Peyer's patch (tissue), 4 donors: ENCODE measurements around the gene STK24. TPM values are rescaled to one million over a fixed set of nuclear protein-coding genes. Genes with fewer than 3 reads are reported as not detected.

ENCODE experiments used
- DNase-seq, 3 donors: peaks; one replicate each; pipeline ENCODE4 v3.0.0-alpha.2; 2017 to 2019
- H3K27ac ChIP-seq, 4 donors: fragments of 200-600 bp; sonication (generic); one replicate each; pipeline ENCODE4 v1.5.1; 2016 to 2019
- H3K27me3 ChIP-seq, 2 donors: fragments of 200-600 bp; sonication (generic); one replicate each; pipeline ENCODE4 v1.5.1; 2019
- H3K36me3 ChIP-seq, 3 donors: fragments of 200-600 bp; sonication (generic); one replicate each; pipeline ENCODE4 v1.5.1; 2016 to 2019
- H3K4me1 ChIP-seq, 4 donors: fragments of 200-600 bp; sonication (generic); one replicate each; pipeline ENCODE4 v1.5.1; 2016 to 2019
- H3K4me3 ChIP-seq, 4 donors: fragments of 200-600 bp; sonication (generic); 1 replicate in 3 of 4; 2 replicates in 1 of 4; pipeline ENCODE4 v1.5.1; 2016 to 2019; ENCODE audit warnings: mild to moderate bottlenecking in 1 of 4
- H3K9me3 ChIP-seq, 4 donors: fragments of 200-600 bp; sonication (generic); one replicate each; pipeline ENCODE4 v1.5.1; 2016 to 2019; ENCODE audit warnings: mild to moderate bottlenecking in 1 of 4
- CTCF ChIP-seq, 6 experiments: fragments of 450-650 bp in 4 of 6; fragments of 200-600 bp in 2 of 6; sonication (generic) in 1 of 6; IDR thresholded peaks; one replicate each; pipeline ENCODE4 v1.5.1; 2017 to 2019; ENCODE audit warnings: antibody characterized with exemption in 6 of 6, mild to moderate bottlenecking in 3 of 6, moderate library complexity in 1 of 6
- POLR2A ChIP-seq, 2 donors: fragments of 450-650 bp; IDR thresholded peaks; one replicate each; pipeline ENCODE4 v1.5.1; 2017; ENCODE audit warnings: antibody characterized with exemption in 2 of 2, mild to moderate bottlenecking in 2 of 2, moderate library complexity in 2 of 2
- total RNA-seq, 4 donors: library from RNA; depleted of rRNA; stranded (reverse); fragments of >200 nt; gene quantifications; one replicate each; pipeline ENCODE4 v1.1.0, GENCODE V29; 2016

The STK24 gene
- total RNA-seq, 4 donors from 2014 or later, result 84.2 to 137 (median 119) TPM

- H3K27me3 ChIP-seq, result no peaks in the 10 kb centered on the region
- no peak overlapping the region for H3K27ac ChIP-seq
- H3K9me3 ChIP-seq, result no peaks in the 10 kb centered on the region
- H3K36me3 ChIP-seq, result peaks cover 0 to 53% (median 4%) of the 10 kb centered on the region in 3 donors
- H3K4me3 ChIP-seq, result no peak overlapping the region
- peaks cover 0 to 22% (median 5%) of the 10 kb centered on the region in 4 donors for H3K4me1 ChIP-seq
- peak in 1 of 3 donors; percentile 72 for DNase-seq
- TF ChIP-seq CTCF (IDR thresholded peaks at IDR 0.05) (peak in 3 of 6 experiments; percentile 10 to 32 (median 13)), POLR2A (IDR thresholded peaks at IDR 0.05) (no peak)
Observed at GRCh38 chr13:98447881-98448641, 128.8 kb downstream of the STK24 start.

DNA sequence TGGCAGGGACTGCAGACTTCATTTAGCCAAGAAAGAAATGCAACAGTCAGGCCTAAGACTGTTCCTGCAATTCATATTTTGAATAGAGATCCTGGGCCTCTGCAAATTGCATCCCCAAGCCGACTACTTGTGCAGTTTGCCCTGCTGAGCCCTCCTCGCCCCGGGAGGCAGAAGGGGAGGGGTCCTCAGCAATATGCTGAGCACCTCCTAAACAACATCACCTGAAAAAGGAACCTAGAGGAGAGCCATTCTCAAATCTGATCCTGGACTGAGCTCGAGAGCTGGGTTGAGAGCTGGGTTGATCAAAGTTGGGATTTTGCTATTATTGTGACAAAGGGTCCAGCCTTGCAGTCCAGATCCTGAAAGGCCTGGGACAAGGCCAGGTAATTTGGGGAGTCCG, 129.8 kb downstream of the STK24 start:
- H3K27me3 ChIP-seq, result no peaks in the 10 kb centered on the region
- peaks cover 0 to 44% (median 4%) of the 10 kb centered on the region in 3 donors for H3K36me3 ChIP-seq
- H3K27ac ChIP-seq, result no peak overlapping the region
- DNase-seq, result no peak
- H3K9me3 ChIP-seq, result no peaks in the 10 kb centered on the region
- peaks cover 0 to 22% (median 5%) of the 10 kb centered on the region in 4 donors for H3K4me1 ChIP-seq
- TF ChIP-seq POLR2A (IDR thresholded peaks at IDR 0.05) (no peak), CTCF (IDR thresholded peaks at IDR 0.05) (no peak)
- no peak overlapping the region for H3K4me3 ChIP-seq

- TF ChIP-seq POLR2A (IDR thresholded peaks at IDR 0.05), result no peak
- no peak for TF ChIP-seq CTCF (IDR thresholded peaks at IDR 0.05)
- no peaks in the 10 kb centered on the region for H3K9me3 ChIP-seq
- no peak for DNase-seq
- no peaks in the 10 kb centered on the region for H3K27me3 ChIP-seq
- peaks cover 0 to 36% (median 4%) of the 10 kb centered on the region in 3 donors for H3K36me3 ChIP-seq
- peaks cover 0 to 22% (median 5%) of the 10 kb centered on the region in 4 donors for H3K4me1 ChIP-seq
- H3K27ac ChIP-seq, result peak overlapping the region in 1 of 4 donors; percentile 67
- H3K4me3 ChIP-seq, result no peak overlapping the region
Observed at GRCh38 chr13:98446234-98446621, 130.7 kb downstream of the STK24 start.

DNA sequence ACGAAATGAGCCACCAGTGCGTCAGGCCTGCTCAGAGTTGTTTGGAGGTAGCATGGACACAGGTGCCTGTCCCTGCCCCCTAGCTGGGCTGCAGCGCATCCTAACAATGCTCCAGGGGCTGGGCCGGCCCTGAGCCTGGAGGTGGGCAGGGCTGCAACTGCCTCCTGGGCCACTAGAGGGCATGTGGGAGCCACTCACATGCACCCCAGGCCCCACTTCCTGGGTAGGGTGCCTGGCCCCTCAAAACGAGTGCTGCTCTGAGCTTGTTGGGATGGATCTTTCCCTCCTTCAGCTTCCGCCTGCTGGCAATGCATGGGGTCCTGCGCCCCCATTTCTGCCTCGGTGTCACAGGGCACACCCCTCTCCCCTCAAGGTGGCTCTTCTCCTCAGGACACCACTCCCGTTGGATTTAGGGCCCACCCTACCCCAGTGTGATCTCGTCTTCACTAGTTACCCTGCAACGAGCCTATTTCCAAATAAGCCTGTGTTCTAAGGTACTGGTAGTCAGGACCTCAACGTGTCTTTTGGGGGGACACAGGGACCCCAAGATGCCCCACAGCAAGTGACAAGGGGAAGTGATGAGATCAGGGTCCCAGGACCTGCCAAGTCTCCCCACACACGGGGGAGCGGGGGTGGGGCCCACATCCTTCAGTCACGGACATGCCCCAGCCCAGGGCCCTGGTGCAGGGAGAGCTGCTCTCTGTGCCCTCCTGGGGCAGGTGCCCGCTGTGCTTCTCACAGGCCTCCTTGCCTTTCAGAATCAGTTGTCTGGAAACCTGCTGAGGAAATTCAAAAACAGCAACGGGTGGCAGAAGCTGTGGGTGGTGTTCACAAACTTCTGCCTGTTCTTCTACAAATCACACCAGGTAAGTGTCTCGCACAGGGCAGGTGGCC, 131.3 kb downstream of the STK24 start:
- Histone ChIP-seq H3K27ac (peak overlapping the region; percentile 13 to 67 (median 39)), H3K36me3 (peaks cover 0 to 43% (median 4%) of the 10 kb centered on the region in 3 donors), H3K4me3 (peak overlapping the region in 1 of 4 donors; percentile 9), H3K4me1 (peaks cover 0 to 16% (median 5%) of the 10 kb centered on the region in 4 donors), H3K9me3 (no peaks in the 10 kb centered on the region), H3K27me3 (no peaks in the 10 kb centered on the region)
- DNase-seq, result peak; percentile 79 to 91 (median 85)
- TF ChIP-seq POLR2A (IDR thresholded peaks at IDR 0.05) (peak in 1 of 2 donors; percentile 14), CTCF (IDR thresholded peaks at IDR 0.05) (peak; percentile 93 to 98 (median 96))

DNA sequence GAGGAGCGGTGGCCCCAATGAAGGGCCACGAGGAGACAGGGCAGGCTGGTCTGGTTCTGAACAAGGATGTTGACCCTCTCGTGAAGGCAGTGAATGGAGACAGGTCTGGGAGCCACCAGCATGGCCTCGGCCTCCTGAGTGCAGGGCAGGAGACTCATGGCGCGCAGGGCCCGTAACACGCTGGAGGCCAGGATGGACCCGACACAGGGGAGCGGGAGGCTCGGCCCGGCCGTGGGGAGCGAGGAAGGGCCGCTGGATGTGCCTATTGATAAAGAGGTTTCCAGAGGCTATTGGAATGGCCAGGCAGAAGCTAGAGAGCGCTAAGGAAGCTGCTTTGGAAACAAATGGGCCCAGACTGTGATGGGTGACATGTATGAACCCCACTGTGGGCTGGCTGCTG, 132.5 kb downstream of the STK24 start:
- Histone ChIP-seq H3K27me3 (no peaks in the 10 kb centered on the region), H3K4me1 (peaks cover 0 to 6% (median 5%) of the 10 kb centered on the region in 4 donors), H3K36me3 (peaks cover 0 to 36% (median 3%) of the 10 kb centered on the region in 3 donors), H3K4me3 (no peak overlapping the region), H3K9me3 (no peaks in the 10 kb centered on the region), H3K27ac (no peak overlapping the region)
- TF ChIP-seq CTCF (IDR thresholded peaks at IDR 0.05), result no peak
- no peak for TF ChIP-seq POLR2A (IDR thresholded peaks at IDR 0.05)
- no peak for DNase-seq
